GM13976 (cell line): Measurements from ENCODE around the gene ZNF804A.
A peak's percentile ranks its signal among the peaks of the same experiment; 100 is the strongest.

Experiments used
- DNase-seq: peaks from one replicate; pipeline ENCODE4 v3.0.0; 2012; ENCODE audit warnings: low spot score
- CTCF ChIP-seq: IDR thresholded peaks from 2 replicates; pipeline ENCODE4 v1.5.1; 2012; ENCODE audit warnings: borderline replicate concordance, mild to moderate bottlenecking; ENCODE audit not compliant: insufficient read depth; ENCODE audit errors: extremely low read depth, missing control alignments, control extremely low read depth
- in situ Hi-C: fragments of 300-500 bp; cut with MboI; formaldehyde crosslinking; loops from one replicate; pipeline ENCODE4 v1.12.0; 2022; ENCODE audit warnings: low sequenced_read_pairs, mixed read lengths, inconsistent platforms; ENCODE audit not compliant: unreplicated experiment

The ZNF804A gene

DNA sequence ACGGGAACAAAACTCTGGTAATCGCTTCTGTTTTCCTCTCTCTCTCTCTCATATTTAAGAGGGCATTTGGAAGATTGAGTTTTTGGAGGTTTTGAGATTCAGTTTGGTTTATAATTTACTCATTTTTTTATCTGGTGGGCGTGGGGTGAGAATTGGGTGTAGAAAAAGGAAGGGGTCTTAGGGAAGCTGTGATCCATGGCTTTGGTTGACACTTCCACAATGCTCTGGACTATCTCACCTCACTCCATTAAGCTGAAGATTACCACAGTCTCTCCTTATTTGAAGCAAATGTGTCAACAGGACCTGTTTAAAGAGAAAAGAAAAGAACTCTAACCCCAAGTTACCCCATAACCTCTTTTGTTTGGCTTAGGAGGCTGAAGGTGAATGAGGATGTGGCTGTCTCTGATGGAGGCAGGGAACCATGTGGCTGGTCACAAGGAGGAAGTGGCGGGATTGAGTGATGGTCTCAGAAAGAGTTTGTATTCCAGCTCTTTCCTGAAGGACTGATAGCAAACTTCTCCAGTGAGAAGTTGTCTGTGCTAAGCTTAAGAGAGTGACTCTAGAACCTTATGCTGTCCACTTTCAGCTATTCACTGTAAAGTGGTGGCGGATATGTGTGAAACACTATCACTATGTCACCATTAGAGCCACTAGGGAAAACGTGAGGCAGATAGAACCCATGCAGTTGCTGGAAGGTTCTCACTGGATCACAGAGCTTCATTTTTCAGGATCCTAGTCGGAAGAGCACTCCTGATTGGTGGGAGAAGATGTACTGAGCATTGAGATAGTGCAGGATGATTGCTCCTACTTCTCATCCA lies 934 bp downstream of the ZNF804A start:
- TF ChIP-seq CTCF: no peak
- peak; percentile 17 for DNase-seq
- in situ Hi-C loops: no loop called here

- no peak for TF ChIP-seq CTCF
- in situ Hi-C loops: no loop called here
- no peak for DNase-seq
These were observed 1.5 kb downstream of the ZNF804A start for GRCh38 chr2:184599872-184600222.

DNA sequence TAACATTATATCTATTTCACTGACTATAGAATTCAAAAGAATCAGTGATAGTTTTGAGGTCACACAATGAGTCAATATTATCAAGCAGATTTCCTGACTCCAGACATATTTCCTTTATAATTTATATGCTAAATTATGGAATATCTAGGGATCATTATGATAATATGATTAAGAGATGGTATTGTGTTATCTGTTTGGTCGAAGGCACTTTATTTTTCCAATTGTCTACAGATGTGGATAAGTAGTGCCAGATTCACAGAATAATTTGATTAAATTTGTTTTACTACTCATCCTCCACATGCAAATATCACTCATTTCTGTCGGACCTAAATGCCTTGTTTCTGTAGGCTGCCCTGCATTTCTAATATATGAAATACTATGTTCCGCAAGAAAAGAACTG lies 4.4 kb downstream of the ZNF804A start:
- DNase-seq: no peak
- in situ Hi-C loops: no loop called here
- TF ChIP-seq CTCF: no peak

DNA sequence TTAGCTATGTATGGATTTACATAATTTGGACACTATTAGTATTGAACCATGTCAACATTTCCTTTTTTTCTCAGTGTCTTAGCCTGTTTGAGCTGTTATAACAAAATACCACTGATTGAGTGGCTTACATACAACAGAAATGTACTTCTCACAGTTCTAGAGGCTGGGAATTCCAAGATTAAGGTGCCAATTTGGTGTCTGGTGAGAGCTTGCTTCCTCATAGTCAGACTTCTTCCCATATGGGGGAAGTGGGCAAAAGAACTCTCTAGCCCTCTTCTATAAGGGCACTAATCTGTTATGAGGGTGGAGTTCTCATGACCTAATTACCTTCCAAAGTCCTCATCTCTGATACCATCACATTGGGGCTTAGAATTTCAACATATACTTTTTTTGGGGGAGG lies 12.6 kb downstream of the ZNF804A start:
- TF ChIP-seq CTCF: no peak
- no peak for DNase-seq
- in situ Hi-C loops: no loop called here

DNA sequence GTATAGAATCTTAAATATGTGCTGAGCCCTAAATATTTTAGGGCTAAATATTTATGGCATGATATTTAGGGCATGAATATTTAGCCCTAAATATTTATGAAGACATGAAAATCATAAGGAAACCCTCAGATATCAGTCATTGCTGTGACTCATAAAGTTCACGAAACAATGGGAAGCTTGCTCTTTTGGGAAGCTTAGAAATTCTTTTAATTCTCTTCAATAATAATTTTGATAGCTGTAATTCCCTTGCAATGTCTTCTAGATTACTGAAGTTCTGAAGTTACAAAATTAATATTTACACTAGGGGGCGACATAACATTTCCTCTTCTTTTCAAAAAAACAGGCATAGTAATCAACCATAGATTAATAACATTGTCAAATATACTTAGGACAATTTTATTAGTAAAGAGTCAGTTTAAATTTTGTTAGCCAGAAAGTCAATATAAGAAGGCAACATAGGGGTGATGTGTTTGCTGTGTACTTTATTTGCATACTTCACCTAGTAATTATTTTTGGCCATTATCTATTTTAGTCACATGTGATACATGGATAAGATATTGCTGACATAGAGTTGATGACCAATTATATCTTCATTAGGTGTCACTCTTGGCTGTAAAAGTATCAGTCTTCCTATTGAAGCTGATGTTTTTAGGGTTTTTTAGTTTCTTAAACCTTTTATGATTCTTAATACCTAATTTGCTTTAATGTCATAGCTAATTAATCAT lies 13.2 kb downstream of the ZNF804A start:
- no peak for DNase-seq
- in situ Hi-C loops: no loop called here
- TF ChIP-seq CTCF: no peak

DNA sequence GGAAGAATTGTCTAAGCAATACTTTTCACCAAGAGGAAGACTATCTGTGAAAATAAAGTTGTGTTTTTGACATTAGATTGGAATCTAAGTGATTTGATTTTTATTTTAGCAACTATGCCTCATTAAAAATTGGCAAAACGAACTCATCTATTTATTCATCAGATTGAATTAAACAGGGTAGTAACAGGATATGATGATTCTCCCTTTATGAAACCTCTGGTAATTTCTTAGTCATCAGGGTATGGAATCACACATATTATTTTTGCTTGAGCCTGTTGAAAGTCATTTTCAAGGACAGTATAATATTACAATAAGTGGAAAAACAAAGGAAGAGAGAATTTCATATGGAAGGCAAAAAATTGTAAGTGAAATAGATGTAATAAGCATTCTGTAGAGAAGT lies 22.0 kb downstream of the ZNF804A start:
- DNase-seq: no peak
- TF ChIP-seq CTCF: no peak
- in situ Hi-C loops: no loop called here
